Stimulated activated CD4-positive, alpha-beta T cell treated with anti-CD3 and anti-CD28 coated beads, Interleukin-2, amount 100 ng/mL, for 4 hours (primary cell): Measurements from ENCODE around the gene MAP2K4.

Experiments used
- DNase-seq: peaks from one replicate; pipeline ENCODE4 v3.0.0-alpha.2; 2020; ENCODE audit warnings: low read depth

MAP2K4 gene

DNA sequence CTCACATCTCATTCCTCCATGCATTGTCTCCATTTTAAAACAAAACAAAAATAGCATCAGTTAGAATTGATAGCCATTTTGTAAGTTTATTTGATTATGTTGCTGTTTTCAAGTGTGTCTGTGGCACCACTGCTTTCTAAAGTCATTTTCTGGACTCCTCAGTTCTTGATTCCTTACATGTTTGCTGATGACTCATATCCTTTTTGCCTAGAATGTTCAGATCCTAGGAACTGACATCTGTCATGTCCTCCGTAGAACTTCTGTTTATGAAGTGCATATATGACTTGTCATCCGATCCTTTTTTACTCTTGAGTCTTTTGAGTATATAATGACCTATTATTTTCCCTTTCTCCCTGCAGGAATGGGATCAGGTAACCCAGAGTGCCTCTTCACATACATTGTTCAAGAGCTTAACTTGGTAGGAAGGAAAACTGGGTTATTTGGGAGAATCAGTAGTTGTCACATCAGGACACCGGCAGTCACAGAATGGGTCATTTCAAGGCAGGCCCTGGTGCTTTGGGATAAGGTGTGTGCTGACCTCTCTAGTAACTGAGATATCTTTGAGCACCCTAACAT, 69.2 kb downstream of the MAP2K4 start:
- no peak for DNase-seq

DNA sequence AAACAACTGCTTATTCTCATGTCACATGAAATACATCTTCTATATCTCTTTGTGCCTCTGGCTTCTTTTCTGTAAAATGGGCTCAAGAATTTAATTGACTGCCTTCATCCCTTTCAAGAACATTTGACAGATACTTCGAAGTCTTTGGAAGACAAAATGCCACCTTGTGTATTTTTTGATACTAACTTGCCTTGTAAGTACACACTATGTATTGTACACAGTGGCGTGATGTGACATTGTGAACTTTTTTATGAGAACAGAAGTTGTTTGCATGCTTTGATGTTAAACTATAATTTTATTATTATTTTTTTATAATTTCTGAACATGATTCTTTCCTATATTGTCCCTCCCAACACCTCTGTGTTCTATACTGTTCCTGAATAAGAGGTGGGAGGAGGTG, 73.7 kb downstream of the MAP2K4 start:
- DNase-seq, result no peak

DNA sequence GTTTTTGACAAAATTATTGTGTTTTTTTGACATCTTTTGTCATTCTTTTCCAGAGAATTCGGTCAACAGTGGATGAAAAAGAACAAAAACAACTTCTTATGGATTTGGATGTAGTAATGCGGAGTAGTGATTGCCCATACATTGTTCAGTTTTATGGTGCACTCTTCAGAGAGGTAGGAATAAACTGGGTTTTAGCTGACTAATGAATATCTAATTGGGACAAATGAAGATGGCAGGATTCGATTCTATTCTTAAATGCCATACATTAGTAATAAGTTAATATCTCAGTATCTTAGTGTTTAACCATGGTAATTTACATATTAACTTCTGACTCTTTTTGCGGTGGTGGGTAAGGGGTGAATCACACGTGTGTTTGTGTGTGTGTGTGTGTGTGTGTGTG, 74.8 kb downstream of the MAP2K4 start:
- no peak for DNase-seq

DNA sequence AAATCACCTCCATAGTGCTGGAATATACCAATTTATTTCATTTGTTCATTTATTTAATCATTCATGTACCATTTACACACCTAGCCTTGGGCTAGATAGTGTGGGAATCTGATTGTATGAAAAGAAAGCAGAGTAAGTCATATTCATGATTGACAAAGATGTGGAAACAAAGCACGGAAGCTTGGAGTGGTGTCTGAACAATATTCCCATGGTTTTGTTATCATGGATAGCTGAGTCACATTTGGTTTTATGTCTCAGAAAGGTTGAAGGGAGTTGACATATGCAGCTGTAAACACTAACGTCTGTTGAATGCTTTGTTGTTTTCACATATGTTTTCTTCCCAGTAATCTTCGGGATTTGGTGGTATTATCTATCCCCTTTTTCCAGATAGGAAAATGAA, 76.6 kb downstream of the MAP2K4 start:
- DNase-seq, result no peak

DNA sequence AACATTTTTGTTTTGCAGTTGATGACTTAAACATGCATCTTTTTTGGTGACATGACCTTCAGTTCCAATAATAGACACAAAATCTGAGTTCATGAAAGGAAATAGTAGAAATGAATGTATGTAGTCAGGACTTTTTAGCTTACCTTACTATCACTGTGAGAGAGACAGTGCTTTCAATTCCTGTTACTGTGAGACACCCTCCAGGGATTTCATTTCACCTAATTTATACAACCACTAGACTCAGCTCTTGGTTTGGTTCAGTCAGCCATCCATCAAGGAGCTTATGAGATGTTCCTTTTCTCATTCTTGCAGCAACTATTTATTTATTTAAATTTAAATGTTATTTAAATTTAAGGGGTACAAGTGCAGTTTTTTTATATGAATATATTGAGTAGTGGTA, 77.9 kb downstream of the MAP2K4 start:
- no peak for DNase-seq

DNA sequence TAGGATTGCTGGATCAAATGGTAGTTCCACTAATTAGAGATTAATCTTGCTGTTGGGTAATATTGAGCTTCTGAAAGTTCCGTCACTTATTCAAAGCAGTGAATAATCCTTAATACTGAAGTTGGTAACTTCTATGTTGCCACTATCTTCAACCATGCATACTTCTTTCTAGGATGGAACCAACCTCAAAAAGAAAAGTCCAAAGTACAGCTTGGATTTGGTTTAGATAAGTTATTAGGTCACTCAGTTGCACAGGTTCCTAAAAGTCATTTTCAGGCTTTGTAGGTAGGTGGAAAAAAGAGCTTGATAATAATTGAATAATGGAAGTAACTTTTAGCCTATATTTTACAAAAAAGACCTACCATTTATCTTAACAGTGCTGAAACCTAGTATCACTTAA, 78.7 kb downstream of the MAP2K4 start:
- no peak for DNase-seq

DNA sequence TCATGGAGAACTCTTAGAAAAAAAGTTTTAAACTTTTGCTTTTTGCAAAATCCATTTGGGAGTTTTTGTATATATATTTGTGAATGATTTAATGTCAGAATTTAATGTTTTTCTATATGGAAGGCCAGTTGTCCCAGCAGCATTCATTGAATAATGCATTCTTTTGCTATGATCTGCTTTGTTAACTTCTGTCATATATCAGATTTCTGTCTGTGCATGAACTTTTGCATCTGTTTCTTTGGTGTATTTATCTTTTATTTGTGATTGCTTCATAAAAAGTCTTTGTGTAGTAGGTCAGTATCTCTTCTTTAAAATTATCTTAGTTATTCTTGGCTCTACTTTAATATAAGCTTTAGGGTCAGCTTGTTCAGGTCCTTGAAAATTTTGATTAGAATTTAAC, 84.2 kb downstream of the MAP2K4 start:
- DNase-seq, result no peak

DNA sequence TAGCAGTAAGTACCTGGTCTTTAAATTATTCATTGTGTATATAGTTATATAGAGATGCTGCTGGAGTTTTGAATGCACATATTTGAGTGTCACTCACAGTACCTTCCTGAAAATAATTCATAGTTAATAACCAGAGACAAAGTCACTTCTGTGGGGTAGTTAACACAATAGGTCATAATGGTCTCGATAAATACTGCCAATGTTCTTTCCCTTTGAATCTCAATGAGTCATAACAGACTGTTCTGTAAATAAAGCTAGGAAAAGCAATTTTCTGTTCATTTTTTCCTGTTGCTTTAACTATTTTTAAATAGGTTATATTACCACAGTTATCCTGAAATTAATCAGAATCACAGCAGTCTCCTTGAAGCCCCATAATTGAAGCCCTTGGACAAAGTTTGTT, 87.2 kb downstream of the MAP2K4 start:
- no peak for DNase-seq

DNA sequence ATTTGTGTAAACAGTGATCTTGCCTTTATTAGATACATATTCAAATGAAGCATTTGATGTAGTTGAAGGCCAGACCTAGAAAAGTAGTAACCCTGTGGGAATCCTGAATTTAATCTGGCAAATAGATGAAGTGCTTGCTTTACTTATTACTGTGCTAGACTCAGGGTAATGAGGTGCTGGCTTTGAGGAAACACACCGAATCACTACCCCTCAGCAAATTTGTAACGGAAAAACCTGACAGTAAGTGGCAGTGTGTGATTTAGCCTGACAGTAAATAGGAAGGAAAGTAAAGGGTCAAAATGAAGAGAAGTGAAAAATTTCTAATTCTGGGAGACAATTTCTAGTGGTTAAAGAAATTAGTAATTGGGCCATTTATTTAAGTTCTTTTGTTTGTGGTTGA, 90.2 kb downstream of the MAP2K4 start:
- DNase-seq, result no peak

DNA sequence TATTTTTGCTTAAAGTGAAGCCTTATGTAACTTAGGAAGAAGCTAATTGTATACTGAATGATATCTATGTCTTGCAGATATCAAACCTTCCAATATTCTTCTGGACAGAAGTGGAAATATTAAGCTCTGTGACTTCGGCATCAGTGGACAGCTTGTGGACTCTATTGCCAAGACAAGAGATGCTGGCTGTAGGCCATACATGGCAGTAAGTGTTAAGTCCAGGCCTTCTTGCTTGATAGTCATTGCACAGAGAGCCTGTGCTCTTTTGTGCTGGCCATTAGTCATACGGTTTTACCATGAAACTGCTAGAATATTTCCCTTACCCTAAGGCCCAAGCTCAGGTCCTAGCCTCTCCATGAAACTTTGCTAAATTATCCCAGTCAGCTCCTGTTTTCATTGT, 92.5 kb downstream of the MAP2K4 start:
- no peak for DNase-seq

DNA sequence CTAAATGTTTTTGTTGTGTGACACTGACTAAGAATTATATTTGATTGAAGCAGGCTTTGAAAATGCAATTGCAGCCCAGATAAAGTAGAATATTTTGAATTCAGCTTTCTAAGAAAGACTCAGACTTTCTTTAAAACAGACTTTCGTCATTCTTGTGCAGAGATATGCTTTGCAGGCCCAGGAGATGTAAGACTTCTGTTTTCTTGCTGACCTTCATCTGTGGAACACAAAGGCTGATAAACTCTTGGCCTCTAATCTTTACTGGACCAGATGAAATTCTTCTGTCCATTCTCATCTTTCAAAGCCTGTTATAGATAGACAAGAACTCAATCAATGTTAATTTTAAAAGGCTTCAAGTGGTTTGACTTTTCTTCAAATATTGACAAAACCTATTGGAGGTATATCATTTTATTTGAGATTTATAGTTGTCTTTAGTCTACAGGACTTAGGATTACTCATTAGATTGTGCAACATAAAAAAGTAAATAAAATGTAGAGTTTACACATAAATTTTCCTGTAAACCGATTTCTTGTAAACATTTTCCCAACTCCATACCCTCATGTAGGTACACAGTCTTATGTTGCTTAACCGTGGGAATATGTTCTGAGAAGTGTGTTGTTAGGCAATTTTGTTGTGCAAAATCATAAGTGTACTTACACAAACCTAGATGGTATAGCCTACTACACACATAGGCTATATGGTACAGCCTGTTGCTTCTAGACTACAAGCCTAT, 94.2 kb downstream of the MAP2K4 start:
- no peak for DNase-seq

DNA sequence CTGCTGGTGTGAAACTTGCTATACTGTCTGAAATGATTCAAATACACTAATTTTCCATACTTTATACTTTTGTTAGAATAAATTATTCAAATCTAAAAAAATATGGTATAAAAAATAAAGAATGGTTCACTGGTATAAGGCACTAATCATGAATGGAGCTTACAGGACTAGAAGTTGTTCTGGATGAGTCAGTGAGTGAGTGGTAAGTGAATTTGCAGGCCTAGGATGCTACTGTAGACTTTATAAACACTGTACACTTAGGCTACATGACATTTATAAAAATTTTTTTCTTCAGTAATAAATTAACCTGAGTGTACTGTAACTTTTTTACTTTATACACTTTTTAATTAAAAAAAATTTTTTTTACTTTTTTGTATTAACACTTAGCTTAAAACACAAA, 95.5 kb downstream of the MAP2K4 start:
- no peak for DNase-seq

DNA sequence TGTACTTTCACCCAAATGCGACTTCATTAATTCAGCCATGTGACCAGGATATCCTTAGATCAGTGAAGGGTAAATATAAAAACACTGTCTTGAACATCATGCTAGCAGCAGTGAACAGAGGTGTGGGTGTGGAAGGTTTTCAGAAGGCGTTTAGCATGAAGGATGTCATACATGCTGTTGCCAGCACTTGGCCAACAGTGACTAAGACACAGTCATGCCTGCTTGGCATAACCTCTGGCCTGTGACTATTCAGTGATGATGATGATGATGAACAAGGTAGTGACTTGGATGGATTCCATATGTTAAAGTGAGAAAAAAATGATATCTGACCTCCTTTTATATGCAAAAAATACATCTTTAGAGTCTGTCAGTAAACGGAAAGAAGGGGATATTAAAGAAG, 97.9 kb downstream of the MAP2K4 start:
- no peak for DNase-seq

DNA sequence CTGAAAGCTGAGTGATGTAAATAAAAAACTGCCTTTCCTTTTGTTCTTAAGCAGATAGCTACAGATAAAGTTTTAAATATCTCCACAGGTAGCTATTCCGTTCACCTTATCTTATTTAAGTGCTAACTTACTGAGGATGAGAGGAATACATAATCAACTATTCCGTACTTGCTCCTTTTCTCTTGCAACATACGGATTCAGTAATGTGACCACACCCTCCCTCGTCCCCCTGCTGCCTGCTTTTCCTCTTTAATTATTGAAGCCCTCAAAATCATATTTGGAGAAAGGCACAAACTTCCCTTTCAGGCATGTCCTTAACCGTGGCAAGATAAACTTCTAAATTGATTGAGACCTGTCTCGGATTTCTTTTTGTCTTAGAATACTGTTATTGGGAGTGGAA, 101.4 kb downstream of the MAP2K4 start:
- DNase-seq, result no peak

DNA sequence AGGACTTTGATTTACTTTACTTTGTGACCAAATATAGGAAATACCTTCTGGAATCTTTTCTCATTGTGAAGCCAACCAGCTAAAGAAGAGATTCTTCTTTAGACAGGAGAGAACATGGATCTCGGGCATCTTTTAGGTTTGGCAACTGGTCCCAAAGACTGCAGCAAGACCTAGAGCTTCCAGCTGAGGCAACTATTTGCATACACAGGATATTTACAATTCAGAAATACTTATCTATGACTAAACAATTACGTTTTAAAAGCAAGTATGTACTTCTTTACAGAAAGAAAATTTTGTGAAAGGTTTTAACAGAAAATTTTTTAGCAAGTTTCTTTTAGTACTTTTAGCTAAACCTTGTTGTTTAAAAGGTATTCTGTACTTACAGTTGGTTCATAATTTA, 106.5 kb downstream of the MAP2K4 start:
- no peak for DNase-seq

DNA sequence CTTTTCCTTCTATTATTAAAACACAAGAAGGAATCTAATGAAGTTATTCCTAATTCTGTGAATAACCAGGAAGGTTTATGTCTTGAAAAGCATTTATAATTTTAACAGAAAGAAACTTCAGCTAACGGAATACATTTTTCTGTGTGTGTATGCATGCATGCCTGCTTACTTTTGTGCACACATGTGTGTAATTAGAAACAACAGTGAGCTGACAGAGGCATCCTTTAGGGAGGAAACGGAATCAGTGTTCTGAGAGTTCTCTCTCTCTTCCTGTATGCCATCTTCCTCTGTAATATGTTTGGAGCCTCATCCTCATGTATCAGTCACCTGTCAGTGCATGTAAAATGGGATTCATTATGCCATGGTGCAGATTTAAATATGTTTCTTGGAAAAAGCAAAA, 107.0 kb downstream of the MAP2K4 start:
- DNase-seq, result no peak

DNA sequence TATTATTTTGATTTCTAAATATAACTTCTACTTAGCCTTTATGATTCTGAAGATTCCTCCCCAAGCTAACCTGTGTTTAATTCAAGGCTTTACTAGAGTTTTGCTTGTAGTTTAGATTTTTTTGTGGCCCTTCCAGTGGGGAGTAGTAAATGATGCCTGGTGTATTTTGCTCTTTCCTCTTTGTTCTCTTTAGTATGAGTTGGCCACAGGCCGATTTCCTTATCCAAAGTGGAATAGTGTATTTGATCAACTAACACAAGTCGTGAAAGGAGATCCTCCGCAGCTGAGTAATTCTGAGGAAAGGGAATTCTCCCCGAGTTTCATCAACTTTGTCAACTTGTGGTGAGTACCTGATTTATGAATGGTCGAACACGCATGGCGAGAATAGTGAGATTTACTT, 108.3 kb downstream of the MAP2K4 start:
- DNase-seq, result no peak

DNA sequence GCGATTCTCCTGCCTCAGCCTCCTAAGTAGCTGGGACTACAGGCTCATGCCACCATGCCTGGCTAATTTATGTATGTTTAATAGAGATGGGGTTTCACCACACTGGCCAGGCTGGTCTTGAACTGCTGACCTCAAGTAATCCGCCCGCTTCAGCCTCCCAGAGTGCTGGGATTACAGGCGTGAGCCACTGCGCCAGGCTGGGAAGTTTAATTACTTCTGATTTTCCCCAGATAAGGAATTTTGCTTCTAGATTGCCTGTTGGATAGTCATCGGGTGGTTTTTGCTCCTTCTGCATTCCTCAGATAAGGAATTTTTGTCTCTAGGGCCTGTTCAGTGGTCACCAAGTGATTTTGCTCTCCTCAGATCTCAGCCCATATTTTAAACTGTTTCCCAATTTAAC, 112.5 kb downstream of the MAP2K4 start:
- DNase-seq, result no peak

DNA sequence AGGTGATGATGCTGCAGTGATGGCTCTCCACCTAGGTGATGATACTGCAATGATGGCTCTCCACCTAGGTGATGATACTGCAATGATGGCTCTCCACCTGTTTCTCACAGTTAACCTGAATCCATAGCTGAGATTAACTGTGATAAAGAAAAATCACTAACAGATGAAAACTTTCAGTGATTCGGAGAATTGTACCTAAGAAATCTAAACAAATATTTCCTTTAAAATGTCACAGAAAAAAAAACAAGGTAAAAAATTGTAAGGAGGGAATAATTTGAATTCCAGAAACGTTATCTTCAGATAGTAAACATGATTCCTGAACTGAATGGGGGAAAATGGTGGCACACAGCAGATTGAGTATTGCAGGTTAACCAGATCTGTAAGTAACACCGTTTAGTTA, 113.4 kb downstream of the MAP2K4 start:
- DNase-seq, result no peak

DNA sequence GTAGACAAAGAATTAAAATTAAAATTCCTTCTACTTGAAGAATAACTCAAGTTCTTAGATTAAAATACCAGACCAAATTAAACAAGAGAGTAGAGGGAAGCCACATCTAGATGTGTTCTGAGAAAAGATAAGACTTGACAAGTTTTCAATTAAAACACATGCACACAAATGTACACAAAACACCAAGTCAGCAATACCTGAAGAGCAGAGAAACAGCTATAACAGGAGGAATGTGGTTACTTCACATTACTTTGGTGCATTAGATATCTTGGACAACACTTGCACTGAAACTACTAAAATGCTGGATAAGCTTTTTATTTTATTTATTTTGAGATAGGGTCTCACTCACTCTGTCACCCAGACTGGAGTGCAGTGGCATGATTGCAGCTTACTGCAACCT, 113.9 kb downstream of the MAP2K4 start:
- no peak for DNase-seq

DNA sequence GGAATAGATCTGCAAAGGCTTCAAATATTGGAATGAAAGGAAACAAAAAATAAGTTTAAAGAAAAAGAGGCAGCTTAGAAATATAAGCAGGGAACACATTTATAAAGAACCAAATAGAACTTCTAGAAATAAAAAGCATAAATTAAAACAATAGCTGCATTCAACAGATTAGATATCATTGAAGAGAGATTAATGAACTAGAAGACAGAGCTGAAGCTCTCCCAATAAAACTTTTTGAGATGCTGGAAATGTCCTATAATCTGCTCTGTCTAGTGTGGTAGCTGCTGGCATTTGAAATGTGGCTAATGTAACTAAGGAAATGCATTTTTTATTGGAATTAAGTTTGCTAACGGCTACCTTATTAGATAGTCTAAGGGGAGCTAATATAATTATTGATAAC, 115.6 kb downstream of the MAP2K4 start:
- no peak for DNase-seq

DNA sequence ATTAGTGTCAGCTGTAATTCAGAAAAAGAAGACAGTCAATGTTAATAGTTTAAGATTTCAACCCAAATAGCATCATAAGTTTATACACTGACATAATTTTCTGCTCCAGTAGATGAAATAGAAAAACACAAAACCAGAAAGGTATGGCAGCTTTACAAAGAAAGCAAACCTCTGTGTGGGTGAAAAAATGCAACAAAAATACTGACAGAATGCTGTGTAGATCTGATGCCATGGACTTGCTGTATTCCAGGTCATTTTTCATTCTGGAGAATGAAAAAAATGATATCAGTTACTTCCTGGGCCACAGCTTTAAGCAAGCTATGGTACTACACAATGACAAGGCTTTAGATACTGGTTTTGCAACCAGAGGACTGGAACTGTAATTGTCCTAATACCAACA, 116.0 kb downstream of the MAP2K4 start:
- DNase-seq, result no peak

DNA sequence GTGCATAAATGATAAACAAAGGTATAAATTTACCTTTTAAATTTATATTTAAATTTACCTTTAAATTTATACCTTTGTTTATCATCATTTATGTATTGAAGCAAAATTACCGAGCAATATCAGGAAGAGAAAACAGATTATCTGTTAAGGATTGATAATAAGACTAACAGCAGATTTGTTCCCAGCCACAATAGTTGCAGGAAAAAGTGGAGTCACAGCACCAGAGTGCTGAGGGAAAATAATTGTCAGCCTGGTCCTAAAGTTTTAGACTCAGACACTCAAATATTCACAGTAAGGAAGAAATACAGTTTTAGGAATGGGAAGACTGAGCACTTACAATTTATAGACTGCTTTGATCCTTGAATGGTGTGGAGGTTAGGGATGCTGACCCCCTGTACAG, 117.2 kb downstream of the MAP2K4 start:
- no peak for DNase-seq

DNA sequence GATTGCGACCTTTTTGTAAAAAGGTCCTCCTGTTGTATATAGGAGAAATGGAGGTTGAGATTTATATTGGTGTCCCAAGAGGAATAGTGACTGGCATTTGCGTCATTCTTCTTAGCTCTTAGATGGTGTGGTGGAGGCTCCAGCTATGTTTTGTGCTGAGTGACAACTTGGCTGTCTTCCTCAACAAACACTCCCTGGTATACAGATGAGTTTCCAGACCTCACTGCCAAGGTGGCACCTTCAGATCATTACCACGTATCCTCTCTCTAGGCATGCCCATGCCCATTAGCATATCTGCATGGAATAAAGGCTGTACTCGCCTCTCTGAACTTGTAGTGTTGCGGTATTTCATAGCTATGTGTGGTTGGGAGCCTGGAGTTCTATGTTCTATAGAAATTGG, 120.0 kb downstream of the MAP2K4 start:
- no peak for DNase-seq
